H1 (cell line): ENCODE data around the gene LRRC18. TPM values are rescaled to one million over a fixed set of nuclear protein-coding genes. Genes with fewer than 3 reads are reported as not detected.

Experiments
- CTCF ChIA-PET: fragments of 300-600 bp; sonication (Branson Sonifier 250); formaldehyde crosslinking; loops from one replicate; lab custom pipeline; 2021; ENCODE audit not compliant: partially characterized antibody; lab: Charles Lee
- POLR2A ChIA-PET: fragments of 300-600 bp; sonication (Branson Sonifier 250); formaldehyde crosslinking; loops from one replicate; lab custom pipeline; 2021; ENCODE audit warnings: inconsistent platforms; ENCODE audit not compliant: partially characterized antibody; lab: Charles Lee
- DNase-seq, 2 experiments: peaks; one replicate each; pipeline versions ENCODE4 v3.0.0 to v3.0.0-alpha.2; 2010 to 2022; ENCODE audit warnings: low spot score in 2 of 2, low read depth in 1 of 2, mixed read lengths in 1 of 2
- FAIRE-seq: peaks from 2 replicates; lab custom pipeline; 2011; peaks lifted over from hg19 to GRCh38; lab: Jason Lieb, UNC
- H2AFZ ChIP-seq: 2 replicates; pipeline ENCODE4 v1.8.1; 2012; ENCODE audit warnings: low read length, inconsistent platforms
- H2AK5ac ChIP-seq: 2 replicates; pipeline ENCODE4 v1.6.1; 2013; ENCODE audit warnings: low read depth, low read length
- H2BK120ac ChIP-seq: replicated peaks from 2 replicates; pipeline ENCODE3; 2013; ENCODE audit warnings: low read depth, low read length, inconsistent platforms
- H2BK12ac ChIP-seq: 2 replicates; pipeline ENCODE4 v1.6.1; 2013; ENCODE audit warnings: low read depth, low read length
- H2BK15ac ChIP-seq: 2 replicates; pipeline ENCODE4 v1.6.1; 2013; ENCODE audit warnings: low read length
- H2BK20ac ChIP-seq: 2 replicates; pipeline ENCODE4 v1.6.1; 2013; ENCODE audit warnings: low read length
- H2BK5ac ChIP-seq: 2 replicates; pipeline ENCODE4 v1.6.1; 2013; ENCODE audit warnings: low read depth, low read length
- H3K14ac ChIP-seq: 2 replicates; pipeline ENCODE4 v1.6.1; 2013; ENCODE audit warnings: inconsistent platforms; ENCODE audit not compliant: insufficient read length
- H3K18ac ChIP-seq: 2 replicates; pipeline ENCODE4 v1.6.1; 2013; ENCODE audit warnings: low read length; ENCODE audit errors: extremely low read depth
- H3K23ac ChIP-seq: 2 replicates; pipeline ENCODE4 v1.6.1; 2013; ENCODE audit warnings: inconsistent platforms; ENCODE audit not compliant: insufficient read length
- H3K23me2 ChIP-seq: 2 replicates; pipeline ENCODE4 v1.6.1; 2013; ENCODE audit warnings: low read depth, low read length
- H3K27ac ChIP-seq: 2 replicates; pipeline ENCODE4 v1.6.1; 2011; ENCODE audit warnings: low read depth, low read length, inconsistent platforms
- H3K27me3 ChIP-seq, 4 experiments: replicated peaks in 1 of 4; 1 replicate in 1 of 4; 2 replicates in 3 of 4; pipeline versions ENCODE4 v1.6.1 to v1.8.1; 2011 to 2013; ENCODE audit warnings: low read length in 3 of 4, mild to moderate bottlenecking in 3 of 4, inconsistent platforms in 2 of 4, mixed read lengths in 2 of 4, moderate library complexity in 1 of 4; ENCODE audit not compliant: control insufficient read depth in 3 of 4, insufficient read depth in 3 of 4; ENCODE audit errors: extremely low read depth in 1 of 4
- H3K36me3 ChIP-seq, 4 experiments: 2 replicates each; pipeline versions ENCODE4 v1.6.1 to v1.8.1; 2011 to 2013; ENCODE audit warnings: mild to moderate bottlenecking in 4 of 4, low read length in 3 of 4, moderate library complexity in 2 of 4, control low read depth in 1 of 4, inconsistent platforms in 1 of 4; ENCODE audit not compliant: insufficient read depth in 4 of 4, control insufficient read depth in 2 of 4
- H3K4ac ChIP-seq: replicated peaks from 2 replicates; pipeline ENCODE3; 2013; ENCODE audit warnings: low read length, low read depth, mixed read lengths, inconsistent platforms; ENCODE audit not compliant: insufficient read length
- H3K4me1 ChIP-seq, 4 experiments: replicated peaks in 1 of 4; 1 replicate in 1 of 4; 2 replicates in 3 of 4; pipeline versions ENCODE4 v1.6.1 to v1.8.1; 2011 to 2013; ENCODE audit warnings: low read length in 3 of 4, inconsistent platforms in 2 of 4, mixed read lengths in 1 of 4; ENCODE audit not compliant: insufficient read depth in 4 of 4, control insufficient read depth in 3 of 4
- H3K4me2 ChIP-seq, 2 experiments: 2 replicates each; pipeline versions ENCODE4 v1.6.1 to v1.8.1; 2011 to 2013; ENCODE audit warnings: low read depth in 2 of 2, low read length in 2 of 2, control low read depth in 1 of 2, inconsistent platforms in 1 of 2, mild to moderate bottlenecking in 1 of 2; ENCODE audit not compliant: insufficient read depth in 1 of 2
- H3K4me3 ChIP-seq, 4 experiments: fragments of 200-600, 300-600 bp in 1 of 4; sonication (generic), shearing (Covaris generic), sonication (Bioruptor Twin) in 1 of 4; 2 replicates each; pipeline versions ENCODE4 v1.5.1 to v1.8.1; 2011 to 2016; ENCODE audit warnings: low read length in 4 of 4, low read depth in 3 of 4, control low read depth in 2 of 4, inconsistent platforms in 2 of 4, mild to moderate bottlenecking in 2 of 4, mixed read lengths in 1 of 4, moderate library complexity in 1 of 4; ENCODE audit not compliant: insufficient read depth in 2 of 4; ENCODE audit errors: extremely low read depth in 1 of 4
- H3K56ac ChIP-seq: replicated peaks from 2 replicates; pipeline ENCODE3; 2013; ENCODE audit warnings: low read depth, mild to moderate bottlenecking, mixed read lengths, low read length, inconsistent platforms; ENCODE audit not compliant: insufficient read length
- H3K79me1 ChIP-seq: 2 replicates; pipeline ENCODE4 v1.6.1; 2013; ENCODE audit warnings: low read depth, low read length, control low read depth
- H3K79me2 ChIP-seq, 2 experiments: 2 replicates each; pipeline versions ENCODE4 v1.6.1 to v1.8.1; 2012 to 2013; ENCODE audit warnings: low read length in 2 of 2, mild to moderate bottlenecking in 2 of 2, inconsistent platforms in 1 of 2; ENCODE audit not compliant: insufficient read depth in 2 of 2, control insufficient read depth in 1 of 2
- H3K9ac ChIP-seq, 4 experiments: replicated peaks in 1 of 4; 1 replicate in 1 of 4; 2 replicates in 3 of 4; pipeline versions ENCODE4 v1.6.1 to v1.8.1; 2011 to 2013; ENCODE audit warnings: low read depth in 3 of 4, low read length in 3 of 4, control low read depth in 2 of 4, mild to moderate bottlenecking in 2 of 4, moderate library complexity in 2 of 4, inconsistent platforms in 1 of 4; ENCODE audit errors: extremely low read depth in 1 of 4
- H3K9me3 ChIP-seq, 2 experiments: 2 replicates each; pipeline versions ENCODE4 v1.6.1 to v1.8.1; 2012 to 2013; ENCODE audit warnings: mild to moderate bottlenecking in 2 of 2, moderate library complexity in 2 of 2, control low read depth in 1 of 2, inconsistent platforms in 1 of 2, low read depth in 1 of 2, low read length in 1 of 2, mixed read lengths in 1 of 2; ENCODE audit not compliant: insufficient read depth in 2 of 2
- H4K20me1 ChIP-seq, 2 experiments: replicated peaks in 1 of 2; 2 replicates each; pipeline versions ENCODE3 to v1.8.1; 2011 to 2013; ENCODE audit warnings: inconsistent platforms in 2 of 2, low read length in 2 of 2, mild to moderate bottlenecking in 1 of 2; ENCODE audit not compliant: insufficient read depth in 2 of 2, control insufficient read depth in 1 of 2
- H4K5ac ChIP-seq: 2 replicates; pipeline ENCODE4 v1.6.1; 2013; ENCODE audit warnings: low read length, low read depth, mixed read lengths, inconsistent platforms; ENCODE audit not compliant: insufficient read length
- H4K8ac ChIP-seq: 2 replicates; pipeline ENCODE4 v1.8.0; 2013; ENCODE audit warnings: mild to moderate bottlenecking, moderate library complexity, low read length, inconsistent platforms; ENCODE audit not compliant: insufficient read depth; ENCODE audit errors: extremely low read depth
- H4K91ac ChIP-seq: replicated peaks from 2 replicates; pipeline ENCODE3; 2013; ENCODE audit warnings: low read length, mixed read lengths, inconsistent platforms; ENCODE audit not compliant: insufficient read length
- BCL11A ChIP-seq, 2 experiments: IDR thresholded peaks; one replicate each; pipeline ENCODE4 v1.6.1; 2011; ENCODE audit warnings: low read depth in 2 of 2, low read length in 2 of 2, mild to moderate bottlenecking in 2 of 2
- CHD1 ChIP-seq: IDR thresholded peaks from 2 replicates; pipeline ENCODE4 v1.6.1; 2012; ENCODE audit warnings: low read depth, low read length, improper control_type of control experiment
- CREB1 ChIP-seq: IDR thresholded peaks from 2 replicates; pipeline ENCODE4 v1.6.1; 2012; ENCODE audit warnings: inconsistent platforms
- GABPA ChIP-seq: IDR thresholded peaks from 2 replicates; pipeline ENCODE4 v1.6.1; 2011; ENCODE audit warnings: mild to moderate bottlenecking, low read length, moderate library complexity, borderline replicate concordance; ENCODE audit not compliant: insufficient read depth
- NRF1 ChIP-seq: IDR thresholded peaks from 2 replicates; pipeline ENCODE4 v1.6.1; 2011; ENCODE audit warnings: mild to moderate bottlenecking, low read depth, low read length, improper control_type of control experiment
- POU5F1 ChIP-seq: IDR thresholded peaks from 2 replicates; pipeline ENCODE4 v1.6.1; 2011; ENCODE audit warnings: low read depth, mild to moderate bottlenecking, low read length, moderate library complexity
- TAF1 ChIP-seq: IDR thresholded peaks from 2 replicates; pipeline ENCODE4 v1.6.1; 2011; ENCODE audit warnings: mild to moderate bottlenecking, low read depth, low read length
- TEAD4 ChIP-seq: IDR thresholded peaks from 2 replicates; pipeline ENCODE4 v1.6.1; 2012; ENCODE audit warnings: low read depth, low read length, inconsistent platforms, mixed read lengths
- WGBS, 2 experiments: shearing (Covaris generic) in 1 of 2; methylation state at CpG; one replicate each; pipeline versions ENCODE4 v1.1.6 to v1.1.7; 2013 to 2015; ENCODE audit warnings: low lambda C conversion rate in 2 of 2, mixed read lengths in 2 of 2, inconsistent platforms in 1 of 2, low coverage in 1 of 2, missing lambda C conversion rate in 1 of 2; ENCODE audit not compliant: insufficient replicate concordance in 2 of 2, insufficient coverage in 1 of 2, insufficient read length in 1 of 2; ENCODE audit errors: extremely low coverage in 1 of 2, missing lambda C conversion rate in 1 of 2; 5-methylcytosine and 5-hydroxymethylcytosine counted together
- polyA plus RNA-seq, 7 experiments: library from polyadenylated mRNA; depleted of rRNA in 3 of 7; stranded (reverse) in 5 of 7; unstranded in 2 of 7; fragments of >200 nt in 5 of 7; fragments of 200-250 nt in 2 of 7; gene quantifications; 1 replicate in 5 of 7; 2 replicates in 1 of 7; 4 replicates in 1 of 7; pipeline versions ENCODE4 v1.2.1 to v1.2.3, GENCODE V29; 2011 to 2013; ENCODE audit warnings: missing spikeins in 2 of 7, mixed read lengths in 2 of 7
- total RNA-seq: library from RNA; stranded (reverse); fragmentation: NEBNext Ultra II Directional; extraction: Animal tissue kit (Norgen Biotek cat#: 25700); gene quantifications from 2 replicates; pipeline ENCODE4 v1.2.1, GENCODE V29; 2021
- TF ChIP-seq, protein P1 (sequence below): IDR thresholded peaks from 2 replicates; pipeline ENCODE4 v1.6.1; 2011; ENCODE audit warnings: low read length, improper control_type of control experiment
- TF ChIP-seq, protein P2 (sequence below), 3 experiments: IDR thresholded peaks; 1 replicate in 2 of 3; 2 replicates in 1 of 3; pipeline versions ENCODE4 v1.5.1 to v1.6.1; 2011; ENCODE audit warnings: low read length in 3 of 3, mild to moderate bottlenecking in 3 of 3, inconsistent platforms in 2 of 3, low read depth in 1 of 3, moderate library complexity in 1 of 3; ENCODE audit not compliant: insufficient read depth in 1 of 3; ENCODE audit errors: control extremely low read depth in 1 of 3

LRRC18 gene
- total and polyA plus RNA-seq, 2 of the 8 experiments (the other 6 are each of a cell fraction or from before 2014, with no cell fraction given), result not detected

DNA sequence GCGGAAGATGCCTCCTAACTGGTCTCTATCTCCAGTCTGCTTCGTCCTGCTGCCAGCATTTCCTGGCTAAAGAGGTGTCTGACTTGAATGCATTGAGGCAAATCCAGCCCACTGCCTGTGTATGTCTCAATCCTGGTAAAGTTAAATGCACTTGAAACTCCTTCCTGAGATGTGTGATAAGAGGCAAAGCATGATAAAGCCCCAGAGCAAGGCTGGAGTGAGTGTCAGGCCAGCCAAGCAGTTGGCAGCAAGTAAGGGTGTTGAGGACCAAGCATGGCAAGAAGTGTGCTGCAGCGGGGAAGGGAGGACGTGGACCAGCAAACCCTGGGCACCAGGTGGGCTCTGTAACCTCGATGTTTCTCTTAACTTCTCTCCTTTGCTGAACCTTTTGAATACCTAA is 29.1 kb downstream of the LRRC18 start:
- Histone ChIP-seq H2BK20ac (no peak overlapping the region), H3K79me2 (no peaks in the 10 kb centered on the region), H4K8ac (no peak overlapping the region), H3K4me1 (no peaks in the 10 kb centered on the region), H3K9ac (no peak overlapping the region), H3K56ac (no peak overlapping the region), H2BK12ac (no peak overlapping the region), H3K27ac (no peak overlapping the region), H4K91ac (no peak overlapping the region), H3K36me3 (no peaks in the 10 kb centered on the region), H3K79me1 (no peaks in the 10 kb centered on the region), H3K14ac (no peak overlapping the region), H2AK5ac (no peak overlapping the region), H2BK15ac (no peak overlapping the region), H3K23ac (no peak overlapping the region), H3K4me2 (no peak overlapping the region), H3K18ac (no peak overlapping the region), H2BK120ac (no peak overlapping the region), H3K4me3 (no peak overlapping the region), H3K4ac (no peak overlapping the region), H2BK5ac (no peak overlapping the region), H2AFZ (no peak overlapping the region), H3K23me2 (no peaks in the 10 kb centered on the region), H4K20me1 (no peaks in the 10 kb centered on the region), H3K9me3 (no peaks in the 10 kb centered on the region), H4K5ac (no peak overlapping the region), H3K27me3 (no peaks in the 10 kb centered on the region)
- CTCF ChIA-PET, result interaction anchor here (0.7 to 1.0 kb wide), 3 partner anchors 9 to 254 kb away, joined by 3 to 4 read pairs (median 3); no protein-coding TSS in a partner anchor
- POLR2A ChIA-PET, result no interaction called here
- TF ChIP-seq NRF1 (no peak), BCL11A (IDR thresholded peaks at IDR 0.05; ENCODE audit: low read depth in 2 of 2, low read length in 2 of 2) (no peak), TEAD4 (no peak), POU5F1 (no peak), GABPA (no peak), CREB1 (no peak), TAF1 (no peak), CHD1 (no peak)
- TF ChIP-seq, protein P1, sequence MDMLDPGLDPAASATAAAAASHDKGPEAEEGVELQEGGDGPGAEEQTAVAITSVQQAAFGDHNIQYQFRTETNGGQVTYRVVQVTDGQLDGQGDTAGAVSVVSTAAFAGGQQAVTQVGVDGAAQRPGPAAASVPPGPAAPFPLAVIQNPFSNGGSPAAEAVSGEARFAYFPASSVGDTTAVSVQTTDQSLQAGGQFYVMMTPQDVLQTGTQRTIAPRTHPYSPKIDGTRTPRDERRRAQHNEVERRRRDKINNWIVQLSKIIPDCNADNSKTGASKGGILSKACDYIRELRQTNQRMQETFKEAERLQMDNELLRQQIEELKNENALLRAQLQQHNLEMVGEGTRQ, result no peak
- TF ChIP-seq, protein P2, sequence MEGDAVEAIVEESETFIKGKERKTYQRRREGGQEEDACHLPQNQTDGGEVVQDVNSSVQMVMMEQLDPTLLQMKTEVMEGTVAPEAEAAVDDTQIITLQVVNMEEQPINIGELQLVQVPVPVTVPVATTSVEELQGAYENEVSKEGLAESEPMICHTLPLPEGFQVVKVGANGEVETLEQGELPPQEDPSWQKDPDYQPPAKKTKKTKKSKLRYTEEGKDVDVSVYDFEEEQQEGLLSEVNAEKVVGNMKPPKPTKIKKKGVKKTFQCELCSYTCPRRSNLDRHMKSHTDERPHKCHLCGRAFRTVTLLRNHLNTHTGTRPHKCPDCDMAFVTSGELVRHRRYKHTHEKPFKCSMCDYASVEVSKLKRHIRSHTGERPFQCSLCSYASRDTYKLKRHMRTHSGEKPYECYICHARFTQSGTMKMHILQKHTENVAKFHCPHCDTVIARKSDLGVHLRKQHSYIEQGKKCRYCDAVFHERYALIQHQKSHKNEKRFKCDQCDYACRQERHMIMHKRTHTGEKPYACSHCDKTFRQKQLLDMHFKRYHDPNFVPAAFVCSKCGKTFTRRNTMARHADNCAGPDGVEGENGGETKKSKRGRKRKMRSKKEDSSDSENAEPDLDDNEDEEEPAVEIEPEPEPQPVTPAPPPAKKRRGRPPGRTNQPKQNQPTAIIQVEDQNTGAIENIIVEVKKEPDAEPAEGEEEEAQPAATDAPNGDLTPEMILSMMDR (IDR thresholded peaks at IDR 0.05; ENCODE audit: control extremely low read depth in 1 of 3, insufficient read depth in 1 of 3, low read depth in 1 of 3, low read length in 3 of 3), result no peak
- 100% methylated on average over 5 of the region's 5 CpGs; no CpG with 5 or more reads in 1 of the 2 experiments for WGBS, 2 experiments
- DNase-seq (no peak), FAIRE-seq (no peak)
